Stimulated activated CD8-positive, alpha-beta memory T cell treated with anti-CD3 and anti-CD28 coated beads, Interleukin-12 subunit alpha, Interleukin-12 subunit beta, amount 100 ng/mL, for 24 hours (primary cell): ENCODE measurements around the gene P2RY12.

Experiments used
- DNase-seq: peaks from one replicate; pipeline ENCODE4 v3.0.0-alpha.2; 2020; ENCODE audit errors: extremely low read depth

Gene P2RY12

GRCh38 chr3:151346292-151346691, 38.3 kb downstream of the P2RY12 start:
- no peak for DNase-seq

GRCh38 chr3:151345859-151346258, 38.7 kb downstream of the P2RY12 start:
- no peak for DNase-seq

GRCh38 chr3:151331696-151332095, 52.9 kb downstream of the P2RY12 start:
- no peak for DNase-seq

GRCh38 chr3:151330899-151331298, 53.7 kb downstream of the P2RY12 start:
- no peak for DNase-seq

GRCh38 chr3:151330379-151330778, 54.2 kb downstream of the P2RY12 start:
- DNase-seq = no peak

- no peak for DNase-seq
These were observed 55.2 kb downstream of the P2RY12 start, which contains the start of gene P2RY13 for GRCh38 chr3:151329363-151329762. P2RY13 (minus strand) TSS chr3:151329549; CDS start chr3:151329528, 21 bp downstream.

GRCh38 chr3:151328298-151328995, 56.1 kb downstream of the P2RY12 start:
- DNase-seq = no peak

GRCh38 chr3:151327571-151328198, 56.9 kb downstream of the P2RY12 start:
- DNase-seq = no peak

GRCh38 chr3:151322511-151322910, 62.0 kb downstream of the P2RY12 start:
- DNase-seq = no peak

- no peak for DNase-seq
These were observed 63.0 kb downstream of the P2RY12 start for GRCh38 chr3:151321526-151321925.

GRCh38 chr3:151320131-151320530, 64.4 kb downstream of the P2RY12 start:
- no peak for DNase-seq

- DNase-seq = no peak
These were observed 64.9 kb downstream of the P2RY12 start for GRCh38 chr3:151319628-151320027.

GRCh38 chr3:151318991-151319390, 65.6 kb downstream of the P2RY12 start:
- no peak for DNase-seq

- DNase-seq = no peak
These were observed 66.2 kb downstream of the P2RY12 start for GRCh38 chr3:151318313-151318712.

GRCh38 chr3:151316267-151316991, 68.1 kb downstream of the P2RY12 start, which contains the start of gene GPR87:
GPR87 (minus strand) TSS chr3:151316820; CDS start chr3:151300100, 16,720 bp downstream.
- no peak for DNase-seq

- DNase-seq = no peak
These were observed 68.7 kb downstream of the P2RY12 start for GRCh38 chr3:151315846-151316245.

GRCh38 chr3:151315136-151315535, 69.4 kb downstream of the P2RY12 start:
- DNase-seq = no peak

GRCh38 chr3:151314593-151314992, 70.0 kb downstream of the P2RY12 start:
- DNase-seq = no peak

GRCh38 chr3:151314137-151314536, 70.4 kb downstream of the P2RY12 start:
- DNase-seq = no peak

GRCh38 chr3:151312972-151313371, 71.6 kb downstream of the P2RY12 start:
- no peak for DNase-seq

- DNase-seq = no peak
These were observed 75.0 kb downstream of the P2RY12 start for GRCh38 chr3:151309566-151309965.

- no peak for DNase-seq
These were observed 76.7 kb downstream of the P2RY12 start for GRCh38 chr3:151307583-151308488.
